22Rv1 (cell line): ENCODE data around the gene SUPT5H.

Experiments used
- CTCF ChIP-seq: fragments of 450-650 bp; IDR thresholded peaks from 2 replicates; pipeline ENCODE4 v1.5.1; 2017; ENCODE audit warnings: mild to moderate bottlenecking
- ZFX ChIP-seq: fragments of 450-650 bp; IDR thresholded peaks from 2 replicates; pipeline ENCODE4 v1.6.1; 2017; ENCODE audit warnings: antibody characterized with exemption, borderline replicate concordance

DNA sequence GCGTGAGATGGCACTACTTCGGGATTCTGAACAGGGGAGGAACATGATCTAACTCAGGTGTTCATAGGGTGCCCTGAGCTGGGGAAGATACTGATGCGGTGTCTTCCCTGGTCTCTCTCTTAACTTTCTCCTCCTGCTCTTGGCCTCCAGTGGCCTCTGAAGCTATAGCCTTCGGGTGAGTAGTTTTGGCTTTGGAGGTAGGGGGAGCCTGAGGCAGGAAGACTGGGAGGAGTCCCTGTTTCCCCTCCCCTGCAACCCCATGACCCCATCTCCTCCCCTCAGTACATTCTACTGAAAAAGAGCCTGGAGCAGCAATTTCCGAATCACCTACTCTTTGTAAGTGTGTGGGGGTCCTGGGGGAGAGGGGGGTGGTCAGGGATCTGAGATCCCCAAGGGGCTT is 73.1 kb downstream of the SUPT5H start:
- TF ChIP-seq ZFX: no peak
- no peak for TF ChIP-seq CTCF
